ENCODE measurements around the gene NDUFB1. TPM values are rescaled to one million over a fixed set of nuclear protein-coding genes. Genes with fewer than 3 reads are reported as not detected.

The NDUFB1 gene
- total RNA-seq, 6 experiments from 2014 or later, result 74.6 to 223 (median 94.6) TPM

DNA sequence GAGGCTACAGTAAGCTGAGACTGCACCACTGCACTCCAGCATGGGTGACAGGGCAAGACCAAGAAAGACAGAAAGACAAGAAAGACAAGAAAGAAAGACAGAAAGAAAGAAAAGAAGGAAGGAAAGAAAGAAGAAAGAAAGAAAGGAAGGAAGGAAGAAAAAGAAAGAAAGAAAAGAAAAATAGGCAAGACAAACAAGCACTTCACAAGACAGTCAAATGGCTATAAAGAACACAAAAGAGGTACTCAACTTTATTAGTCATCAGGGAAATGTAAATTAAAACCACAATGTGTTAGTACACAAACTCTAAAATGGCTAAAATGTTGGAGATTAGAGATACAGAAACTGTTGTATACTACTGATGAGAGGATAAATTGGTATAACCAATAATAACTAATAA, 21.7 kb downstream of the NDUFB1 start:
- no peaks in the 10 kb centered on the region for H3K27me3 ChIP-seq
- no peaks in the 10 kb centered on the region for H3K9me3 ChIP-seq
- peaks cover 0 to 10% (median 3%) of the 10 kb centered on the region in 4 donors for H3K36me3 ChIP-seq
- no peak for DNase-seq
- no peak for ATAC-seq
- TF ChIP-seq POLR2A (IDR thresholded peaks at IDR 0.05), result no peak
- H3K4me3 ChIP-seq, result no peak overlapping the region
- H3K4me1 ChIP-seq, result peaks cover 0 to 10% (median 0%) of the 10 kb centered on the region in 4 donors
- intact Hi-C loops (cut with DNase I), result no loop called here
- H3K27ac ChIP-seq, result no peak overlapping the region

DNA sequence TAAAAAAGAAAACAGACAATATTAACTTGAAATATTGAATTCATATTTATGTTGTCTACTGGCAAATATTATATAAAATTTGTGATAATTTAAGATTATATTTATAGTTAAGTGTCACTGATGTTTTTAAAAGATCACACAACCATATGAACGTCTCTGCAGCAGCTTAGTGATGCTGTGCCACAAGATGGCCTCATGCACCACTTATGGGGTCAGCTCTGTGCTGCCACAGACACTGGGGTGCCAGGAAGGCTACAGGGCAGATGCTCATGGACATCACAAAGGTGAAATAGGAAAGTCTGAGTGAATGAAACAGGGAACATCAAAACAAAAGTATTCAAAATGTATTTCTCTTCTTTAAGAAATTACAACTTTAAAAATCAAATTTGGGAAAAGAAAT, 28.2 kb downstream of the NDUFB1 start:
- intact Hi-C loops (cut with DNase I), result no loop called here
- 56% methylated on average over 1 of the region's 1 CpG for WGBS (ENCODE audit: insufficient coverage, low coverage, low lambda C conversion rate, missing lambda C conversion rate)

GRCh38 chr14:92088494-92088893, 33.0 kb downstream of the NDUFB1 start:
- Histone ChIP-seq H3K27ac (no peak overlapping the region), H3K27me3 (no peaks in the 10 kb centered on the region), H3K36me3 (peaks cover 0 to 25% (median 3%) of the 10 kb centered on the region in 4 donors), H3K9me3 (no peaks in the 10 kb centered on the region), H3K4me1 (no peaks in the 10 kb centered on the region), H3K4me3 (no peak overlapping the region)
- ATAC-seq, result no peak
- WGBS (ENCODE audit: insufficient coverage, low coverage, low lambda C conversion rate, missing lambda C conversion rate), result 94% methylated on average over 5 of the region's 5 CpGs
- intact Hi-C loops (cut with DNase I), result no loop called here
- TF ChIP-seq POLR2A (IDR thresholded peaks at IDR 0.05), result no peak
- TF ChIP-seq, protein P1, sequence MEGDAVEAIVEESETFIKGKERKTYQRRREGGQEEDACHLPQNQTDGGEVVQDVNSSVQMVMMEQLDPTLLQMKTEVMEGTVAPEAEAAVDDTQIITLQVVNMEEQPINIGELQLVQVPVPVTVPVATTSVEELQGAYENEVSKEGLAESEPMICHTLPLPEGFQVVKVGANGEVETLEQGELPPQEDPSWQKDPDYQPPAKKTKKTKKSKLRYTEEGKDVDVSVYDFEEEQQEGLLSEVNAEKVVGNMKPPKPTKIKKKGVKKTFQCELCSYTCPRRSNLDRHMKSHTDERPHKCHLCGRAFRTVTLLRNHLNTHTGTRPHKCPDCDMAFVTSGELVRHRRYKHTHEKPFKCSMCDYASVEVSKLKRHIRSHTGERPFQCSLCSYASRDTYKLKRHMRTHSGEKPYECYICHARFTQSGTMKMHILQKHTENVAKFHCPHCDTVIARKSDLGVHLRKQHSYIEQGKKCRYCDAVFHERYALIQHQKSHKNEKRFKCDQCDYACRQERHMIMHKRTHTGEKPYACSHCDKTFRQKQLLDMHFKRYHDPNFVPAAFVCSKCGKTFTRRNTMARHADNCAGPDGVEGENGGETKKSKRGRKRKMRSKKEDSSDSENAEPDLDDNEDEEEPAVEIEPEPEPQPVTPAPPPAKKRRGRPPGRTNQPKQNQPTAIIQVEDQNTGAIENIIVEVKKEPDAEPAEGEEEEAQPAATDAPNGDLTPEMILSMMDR (IDR thresholded peaks at IDR 0.05), result no peak
- DNase-seq, result no peak

More for the DNA sequence above, 28.2 kb downstream of the NDUFB1 start:
- Histone ChIP-seq H3K36me3 (peaks cover 0 to 32% (median 7%) of the 10 kb centered on the region in 4 donors), H3K4me1 (no peaks in the 10 kb centered on the region), H3K27ac (no peak overlapping the region), H3K27me3 (no peaks in the 10 kb centered on the region), H3K4me3 (no peak overlapping the region), H3K9me3 (no peaks in the 10 kb centered on the region)
- TF ChIP-seq, protein P1 (IDR thresholded peaks at IDR 0.05), result peak in 1 of 4 donors; percentile 26
- TF ChIP-seq POLR2A (IDR thresholded peaks at IDR 0.05), result no peak
- DNase-seq (no peak), ATAC-seq (peak in 1 of 4 donors; percentile 32)

DNA sequence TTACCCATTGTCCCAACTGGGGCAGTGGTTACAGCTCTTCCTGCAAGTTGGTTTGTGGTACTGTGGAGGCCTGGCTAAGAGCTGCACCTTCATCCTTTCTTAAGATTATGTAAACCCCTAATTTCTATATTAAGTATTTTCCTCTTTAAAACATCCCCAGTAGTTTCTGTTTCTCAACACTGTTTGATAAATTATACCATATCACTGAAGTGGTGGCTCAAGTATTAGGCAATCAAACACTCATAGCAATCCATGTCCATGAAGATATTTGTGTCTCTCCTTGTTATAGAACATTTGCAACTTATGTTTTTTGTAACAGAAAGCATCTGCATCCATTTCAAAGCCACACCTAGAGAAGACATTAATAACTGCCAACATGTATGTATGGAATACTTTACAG, 47.0 kb downstream of the NDUFB1 start:
- Histone ChIP-seq H3K27ac (no peak overlapping the region), H3K36me3 (peaks cover 2 to 36% (median 8%) of the 10 kb centered on the region in 4 donors), H3K4me1 (no peaks in the 10 kb centered on the region), H3K27me3 (no peaks in the 10 kb centered on the region), H3K9me3 (no peaks in the 10 kb centered on the region), H3K4me3 (no peak overlapping the region)
- no peak for TF ChIP-seq POLR2A (IDR thresholded peaks at IDR 0.05)
- TF ChIP-seq, protein P1 (IDR thresholded peaks at IDR 0.05), result no peak
- ATAC-seq (no peak), DNase-seq (no peak)
- intact Hi-C loops (cut with DNase I), result no loop called here

Other genes with a start within 250 kb of the NDUFB1 start
- gene FBLN5, start 174.0 kb downstream of the NDUFB1 start, total RNA-seq, result 10 to 100 TPM in 5 of 6 experiments, 1 to 10 TPM in 1; 6.7 to 36.3 (median 17.8) TPM
- gene TRIP11, start 81.6 kb downstream of the NDUFB1 start, total RNA-seq, result 10 to 100 TPM; 18.4 to 36.1 (median 33.2) TPM
- gene ATXN3, start 15.1 kb downstream of the NDUFB1 start, total RNA-seq, result 10 to 100 TPM in 3 of 6 experiments, 1 to 10 TPM in 3; 5.5 to 15.4 (median 9.7) TPM
- gene CPSF2, start 263 bp upstream of the NDUFB1 start, total RNA-seq, result 10 to 100 TPM; 23.4 to 28.2 (median 25.9) TPM
- gene SLC24A4, start 201.5 kb upstream of the NDUFB1 start, total RNA-seq, result under 1 TPM; 0.06 to 0.29 (median 0.21) TPM